Activated T-cell treated with anti-CD3 and anti-CD28 coated beads, Interleukin-2, amount 50 U/mL, for 48 hours (primary cell): ENCODE data around the gene PHF23.
"Not testable (repeated sequence)": the region's sequence is repeated elsewhere in the genome, so short reads cannot be mapped to it uniquely, and the experiment has no call there.

ENCODE experiments used
- DNase-seq, 2 experiments: peaks; one replicate each; pipeline ENCODE4 v3.0.0-alpha.2; 2020

PHF23 gene

DNA sequence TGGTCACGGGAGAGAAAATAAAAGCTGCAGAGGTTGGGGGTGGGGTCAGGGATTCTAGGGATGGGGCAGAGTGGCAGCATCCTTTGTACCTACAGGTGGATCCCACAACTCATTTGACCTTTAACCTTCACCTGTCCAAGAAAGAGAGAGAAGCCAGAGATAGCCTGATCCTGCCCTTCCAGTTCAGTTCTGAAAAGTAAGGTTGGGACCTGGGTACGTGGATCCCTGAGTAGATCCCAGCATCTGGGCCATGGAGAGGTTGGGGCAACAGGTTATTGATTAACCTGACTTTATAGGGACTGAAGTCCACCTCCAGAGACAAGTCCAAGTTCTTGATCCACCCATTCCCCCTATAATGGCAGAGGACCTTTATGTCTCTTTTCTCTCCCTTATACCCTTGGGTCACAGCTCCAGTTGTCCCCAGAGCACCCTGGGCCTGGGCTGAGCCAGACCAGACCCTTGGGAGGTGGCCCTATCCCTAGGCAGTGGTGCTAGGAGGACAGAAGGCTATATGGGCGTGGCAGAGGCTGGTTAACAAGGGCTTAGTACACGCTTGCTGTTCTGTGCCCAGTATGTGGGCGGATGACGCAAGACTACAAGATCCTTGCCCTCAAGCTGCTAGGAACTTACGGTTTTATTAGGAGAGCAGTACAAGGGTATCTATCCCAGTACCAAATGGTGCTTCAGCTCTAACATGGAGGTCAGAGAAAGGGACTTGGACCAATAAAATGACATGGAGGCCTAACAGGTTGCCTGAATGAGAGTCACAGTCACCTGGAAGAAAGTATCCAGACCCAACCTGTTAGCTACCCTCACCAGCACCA lies 19.7 kb upstream of the PHF23 start:
- DNase-seq, result peak; percentile 36 to 52

DNA sequence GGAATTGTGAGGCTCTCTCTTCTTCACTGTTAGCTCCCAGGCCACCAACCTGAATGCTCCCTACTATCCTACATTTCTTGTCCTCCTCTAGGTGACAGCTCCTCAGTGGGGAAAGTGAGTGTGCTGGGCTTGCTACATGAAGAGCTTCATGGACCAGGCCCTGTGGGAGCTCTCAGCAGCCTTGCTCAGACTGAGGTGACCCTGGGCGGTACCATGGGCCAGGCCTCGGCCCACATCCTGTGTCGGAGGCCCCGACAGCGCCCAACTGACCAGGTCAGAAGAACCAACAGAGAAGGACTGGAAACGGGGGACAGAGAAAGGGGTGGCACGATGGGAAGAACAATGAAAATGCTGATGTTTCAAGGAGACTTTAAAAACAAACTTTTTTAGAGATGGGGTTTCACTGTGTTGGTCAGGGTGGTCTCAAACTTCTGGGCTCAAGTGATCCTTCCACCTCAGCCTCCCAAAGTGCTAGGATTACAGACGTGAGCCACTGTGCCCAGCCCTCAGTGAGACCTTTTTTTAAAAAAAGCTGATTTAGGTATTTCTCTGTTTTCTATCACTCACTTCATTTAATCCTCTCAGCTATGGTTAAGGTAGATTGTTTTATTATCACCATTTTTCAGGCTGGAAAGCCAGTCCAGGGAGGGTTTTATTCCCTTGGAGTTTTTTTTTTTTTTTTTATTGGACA lies 17.7 kb upstream of the PHF23 start:
- DNase-seq, result no peak

DNA sequence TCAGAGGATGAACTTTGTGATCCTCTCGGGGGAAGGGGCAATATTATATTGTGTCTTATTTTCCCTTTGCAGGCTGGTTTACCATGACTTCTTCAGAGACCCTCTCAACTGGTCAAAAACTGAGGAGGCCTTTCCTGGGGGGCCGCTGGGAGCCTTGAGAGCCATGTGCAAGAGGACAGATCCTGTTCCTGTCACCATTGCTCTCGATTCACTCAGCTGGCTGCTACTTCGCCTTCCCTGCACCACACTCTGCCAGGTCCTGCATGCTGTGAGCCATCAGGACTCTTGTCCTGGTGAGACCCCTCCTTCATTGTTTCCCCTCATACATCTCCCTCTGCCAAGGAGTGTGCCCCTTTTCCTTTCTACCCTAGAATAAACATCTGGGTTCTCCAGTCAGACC lies 15.3 kb upstream of the PHF23 start:
- DNase-seq, result no peak

DNA sequence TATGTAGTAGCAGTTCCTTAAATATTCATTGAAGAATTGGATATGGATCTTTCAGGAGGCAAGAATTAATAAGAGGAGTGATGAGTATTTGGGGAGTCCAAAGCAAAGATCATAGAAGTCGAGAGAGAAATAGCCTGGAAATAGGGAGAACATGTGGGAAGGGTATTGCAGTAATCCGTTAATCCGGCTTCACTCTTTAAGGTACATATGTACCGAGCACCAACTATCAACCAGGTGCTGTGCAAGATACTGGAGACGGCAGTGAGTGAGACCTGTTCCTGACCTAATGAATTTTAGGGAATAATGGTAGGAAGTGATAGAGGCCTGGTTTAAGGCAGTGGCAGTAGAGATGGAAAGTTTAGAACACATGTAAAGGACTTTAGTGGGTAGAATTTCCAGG lies 13.8 kb upstream of the PHF23 start:
- DNase-seq, result no peak

DNA sequence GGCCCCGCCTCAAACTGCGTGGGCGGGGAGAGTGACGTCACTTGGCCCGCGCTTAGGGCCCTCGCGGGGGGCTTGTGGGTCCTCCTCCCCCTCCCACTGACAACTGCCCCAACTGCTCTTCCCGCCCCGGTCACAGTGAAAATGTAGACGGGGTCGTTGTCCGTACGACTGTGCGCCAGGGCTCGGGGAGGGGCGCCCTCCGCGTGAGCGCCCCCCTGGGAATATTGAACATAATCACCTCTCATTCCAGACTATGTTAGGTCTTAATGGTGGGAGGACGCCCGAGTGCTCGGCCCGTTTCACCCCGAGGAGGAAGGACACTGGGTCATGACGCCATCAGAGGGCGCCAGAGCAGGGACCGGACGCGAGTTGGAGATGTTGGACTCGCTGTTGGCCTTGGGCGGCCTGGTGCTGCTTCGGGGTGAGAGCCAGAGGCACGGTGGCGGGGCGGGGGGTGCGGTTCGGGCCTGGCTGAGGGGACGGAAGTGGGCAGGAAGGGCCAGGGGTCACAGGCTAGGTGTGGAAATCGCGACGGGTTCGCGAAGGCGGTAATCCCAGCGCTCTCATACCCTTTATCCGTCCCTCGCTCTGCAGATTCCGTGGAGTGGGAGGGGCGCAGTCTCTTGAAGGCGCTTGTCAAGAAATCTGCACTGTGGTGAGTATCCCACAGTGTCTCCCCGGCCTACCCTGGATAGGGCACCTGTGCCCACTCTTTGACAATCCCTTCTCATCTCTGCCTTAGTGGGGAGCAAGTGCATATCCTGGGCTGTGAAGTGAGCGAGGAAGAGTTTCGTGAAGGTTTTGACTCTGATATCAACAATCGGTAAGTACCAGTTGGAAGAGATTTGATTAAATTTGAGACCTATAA lies 13.2 kb upstream of the PHF23 start, which contains the start of gene ELP5:
TSS of gene ELP5 (plus strand) at position 40 of the 868 bp plus-strand sequence. CDS start at position 376, 336 bp downstream.
- peak; percentile 95 for DNase-seq

DNA sequence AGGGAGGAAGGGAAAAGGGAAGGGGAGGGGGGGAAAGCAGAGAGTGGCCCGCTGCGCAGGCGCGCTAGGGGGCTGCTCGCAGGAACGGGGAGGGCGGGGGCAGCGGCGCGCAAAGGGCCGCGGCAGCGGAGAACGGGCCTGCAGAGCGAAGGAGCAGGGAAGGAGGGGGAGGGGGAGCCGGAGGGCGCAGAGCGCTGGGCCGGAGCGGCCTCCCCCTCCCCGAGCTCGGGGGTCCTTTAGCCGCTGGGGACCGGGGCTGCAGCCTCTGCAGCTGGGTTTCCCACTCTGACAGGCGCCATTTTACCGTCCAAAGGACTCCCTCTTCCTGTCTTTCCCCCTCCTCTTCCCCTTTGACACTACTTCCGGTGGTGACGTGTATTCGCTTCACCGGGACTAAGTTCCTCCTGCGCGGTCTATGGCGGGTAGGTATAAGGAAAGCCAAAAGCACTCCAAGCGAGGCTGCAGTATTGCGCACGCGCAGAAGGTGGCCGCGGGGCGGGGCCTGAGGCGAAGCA lies 12.5 kb upstream of the PHF23 start, which contains the start of gene CTDNEP1:
TSS of gene CTDNEP1 (minus strand) at position 74 of the 515 bp plus-strand sequence. CDS start 438 bp downstream, outside the sequence.
- peak; percentile 99 to 100 for DNase-seq

DNA sequence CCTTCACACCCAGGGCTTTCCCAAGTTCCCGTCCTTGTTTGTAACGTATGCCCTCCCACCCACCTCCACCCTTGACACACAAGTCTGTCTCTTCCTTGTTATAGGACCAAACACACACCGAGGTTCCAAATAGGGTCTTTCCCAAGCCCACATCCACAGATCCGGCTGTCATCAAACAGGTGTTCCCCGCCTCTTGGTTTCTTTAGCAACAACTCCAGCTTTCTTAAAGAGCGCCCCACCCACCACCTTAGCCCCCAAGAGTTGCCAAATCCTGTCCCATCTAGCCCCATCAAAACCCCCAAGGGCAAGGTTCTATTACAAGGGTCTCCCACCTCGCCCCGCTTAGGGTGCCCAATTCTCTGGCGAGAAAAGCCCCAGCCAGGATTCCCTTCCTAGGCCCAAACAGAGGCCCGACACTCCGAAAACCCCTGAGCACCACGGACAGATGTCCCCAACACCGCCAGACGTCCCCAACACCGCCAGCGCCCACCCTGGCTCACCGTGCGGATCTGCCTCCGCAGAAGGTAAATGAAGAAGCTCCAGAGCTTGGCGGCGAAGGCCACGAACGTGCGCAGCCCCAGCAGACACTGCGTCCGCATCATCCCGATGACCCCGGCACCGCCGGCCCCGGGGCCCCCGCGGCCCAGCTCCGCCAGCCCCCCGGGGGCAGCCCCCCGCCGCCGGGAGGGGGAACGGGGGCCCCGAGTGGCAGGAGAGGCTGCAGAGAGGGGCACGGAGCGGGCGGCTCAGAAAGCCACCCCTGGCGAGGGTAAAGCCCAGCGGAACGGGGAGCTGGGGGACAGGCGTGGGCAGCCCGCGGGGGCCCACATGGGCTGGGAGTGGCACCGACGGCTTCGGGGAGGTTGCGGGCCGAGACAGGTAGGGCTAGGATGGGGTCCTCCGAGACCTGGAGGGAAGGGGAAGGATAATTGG lies 11.7 kb upstream of the PHF23 start:
- DNase-seq, result peak in 1 of 2 experiments; percentile 47

DNA sequence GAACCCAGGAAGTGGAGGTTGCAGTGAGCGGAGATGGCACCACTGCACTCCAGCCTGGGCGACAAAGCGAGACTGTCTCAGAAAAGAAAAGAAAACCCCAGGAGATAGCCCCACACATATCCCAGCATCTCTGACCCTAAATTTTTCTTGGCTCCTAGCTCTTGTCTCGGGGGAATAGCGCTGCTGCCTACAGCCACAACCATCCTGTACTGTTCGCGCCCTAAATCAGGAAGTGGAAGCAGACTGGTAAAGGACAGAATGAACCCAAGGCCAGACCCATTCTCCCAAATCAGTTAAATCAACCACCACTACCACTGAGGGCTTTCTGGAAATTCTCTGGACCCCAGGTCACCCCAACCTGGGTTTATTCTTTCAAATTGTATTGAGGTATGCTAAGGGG lies 10.6 kb upstream of the PHF23 start:
- DNase-seq, result no peak

DNA sequence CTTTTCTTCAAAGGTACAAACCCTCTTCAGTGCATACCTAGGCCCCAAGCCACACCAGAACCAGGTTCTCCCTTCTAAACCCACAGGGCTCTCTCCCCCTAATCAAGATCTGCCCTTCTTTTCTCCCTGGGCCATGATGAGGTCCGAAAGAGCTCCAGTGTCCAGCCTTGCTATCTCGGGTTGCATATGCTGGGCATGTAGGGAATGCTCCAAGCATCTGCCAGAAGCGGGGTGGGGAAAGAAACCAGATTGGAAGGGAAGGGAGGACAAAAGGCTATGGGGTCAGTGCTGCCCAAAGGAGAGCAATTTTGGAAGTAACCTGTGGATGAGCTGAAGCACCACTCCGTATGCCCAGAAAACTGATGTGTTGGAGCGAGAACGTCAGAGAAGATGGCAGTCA lies 10.0 kb upstream of the PHF23 start:
- no peak for DNase-seq

DNA sequence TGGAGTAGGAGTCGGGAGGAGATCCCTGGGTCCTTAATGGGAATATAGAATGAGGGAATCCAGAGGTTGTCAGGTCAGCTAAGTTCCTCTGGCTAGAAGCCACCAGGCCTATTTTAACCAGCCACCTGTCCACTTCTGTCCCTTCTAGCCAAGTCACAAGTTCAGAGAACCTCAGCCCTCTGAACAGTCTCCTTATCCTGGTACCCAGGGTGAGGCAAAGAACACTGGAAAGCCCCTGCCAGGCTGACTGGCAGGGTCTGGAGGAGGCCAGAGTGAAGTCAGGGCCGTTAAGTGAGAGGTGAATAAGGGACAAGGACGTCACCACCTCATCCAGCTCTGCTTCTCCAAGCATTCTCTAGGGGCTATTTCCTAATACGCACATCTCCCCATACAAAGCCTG lies 9.5 kb upstream of the PHF23 start:
- DNase-seq, result no peak

DNA sequence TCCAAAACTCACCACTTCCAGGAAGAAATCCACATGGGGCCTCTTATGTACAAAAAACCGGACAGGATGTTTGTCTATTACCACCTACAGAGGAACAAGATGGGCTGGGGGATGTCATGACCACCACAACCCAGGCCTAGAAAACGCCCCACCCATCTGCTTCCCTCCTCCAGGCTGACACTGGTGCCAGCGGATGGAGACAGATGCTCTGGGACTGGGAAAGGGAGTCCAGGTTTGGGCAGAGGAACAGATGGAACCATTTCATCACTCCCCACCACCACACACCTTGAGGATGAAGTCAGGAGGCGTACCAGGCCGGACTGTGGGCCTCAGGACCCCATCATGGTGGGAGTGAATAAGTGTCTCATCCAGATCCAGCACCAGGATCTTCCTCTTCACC lies 7.5 kb upstream of the PHF23 start:
- no peak for DNase-seq

DNA sequence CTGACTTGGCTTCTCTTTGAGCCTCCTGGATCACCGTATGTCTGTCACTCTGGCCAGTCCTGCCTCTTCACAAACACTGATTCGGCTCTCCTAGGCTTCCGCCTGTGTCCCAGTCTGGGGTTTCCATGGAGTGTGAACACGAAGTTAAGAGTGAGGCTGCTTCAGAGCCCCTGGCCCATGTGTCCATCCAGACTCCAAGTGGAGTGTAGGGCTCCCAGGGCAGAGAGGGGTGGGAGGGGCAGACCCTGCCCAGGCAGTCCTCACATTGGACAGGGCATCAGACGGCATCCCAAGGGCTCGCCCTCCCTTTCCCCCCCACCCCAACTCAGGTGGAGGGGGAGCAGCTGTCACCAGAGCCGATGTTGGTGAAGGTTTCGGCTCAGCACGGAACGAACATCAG lies 4.6 kb upstream of the PHF23 start:
- not testable (repeated sequence) for DNase-seq

DNA sequence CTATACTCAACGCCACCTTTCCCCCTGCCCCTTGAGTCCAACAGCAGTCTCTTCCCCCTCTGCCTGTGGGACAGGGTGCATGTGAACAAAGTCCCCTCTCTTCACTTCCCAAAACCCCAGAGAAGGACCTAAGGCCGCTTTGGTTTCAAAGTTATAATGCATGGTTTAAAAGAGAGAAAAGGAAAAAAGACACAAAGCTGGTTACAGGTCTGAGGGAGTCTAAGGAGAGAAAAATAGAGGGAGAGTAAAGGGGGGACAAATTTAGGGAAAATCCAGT lies 4.1 kb upstream of the PHF23 start:
- DNase-seq, result no peak

DNA sequence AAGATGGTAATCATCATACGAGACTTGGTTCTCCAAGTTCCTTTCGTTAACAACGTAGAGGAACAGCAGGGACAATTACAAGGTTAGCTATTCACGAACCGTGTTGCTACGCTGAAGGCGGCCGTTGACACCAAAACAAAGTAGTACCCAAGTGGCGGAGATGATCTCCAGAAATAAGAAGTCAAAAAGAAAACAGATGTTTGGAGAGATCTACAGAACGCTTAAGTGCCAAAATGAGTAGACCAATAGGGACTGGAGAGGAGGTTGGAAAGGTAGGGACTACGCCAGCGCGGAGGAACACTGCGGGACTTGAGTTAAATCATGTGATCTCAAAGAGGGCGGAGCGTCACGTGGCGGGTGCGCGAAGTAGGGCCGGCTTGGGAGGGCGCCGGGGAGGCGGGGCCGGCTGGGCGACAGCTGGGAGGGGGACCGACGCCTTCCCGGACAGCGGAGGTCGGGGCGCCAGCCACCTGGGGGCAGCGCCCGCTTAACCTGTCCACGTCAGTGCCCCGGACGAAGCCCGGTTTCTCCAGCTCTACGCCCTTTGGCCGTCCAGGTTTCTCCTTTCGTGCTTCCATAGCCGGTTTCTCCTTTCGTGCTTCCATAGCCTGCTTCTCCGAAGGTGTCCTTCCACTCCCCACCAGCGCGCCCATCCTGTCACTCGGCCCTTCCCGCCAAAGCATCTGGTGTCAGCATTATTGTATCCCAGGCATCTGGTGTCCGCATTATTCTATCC lies 3.6 kb upstream of the PHF23 start:
- DNase-seq, result peak; percentile 94 to 95

DNA sequence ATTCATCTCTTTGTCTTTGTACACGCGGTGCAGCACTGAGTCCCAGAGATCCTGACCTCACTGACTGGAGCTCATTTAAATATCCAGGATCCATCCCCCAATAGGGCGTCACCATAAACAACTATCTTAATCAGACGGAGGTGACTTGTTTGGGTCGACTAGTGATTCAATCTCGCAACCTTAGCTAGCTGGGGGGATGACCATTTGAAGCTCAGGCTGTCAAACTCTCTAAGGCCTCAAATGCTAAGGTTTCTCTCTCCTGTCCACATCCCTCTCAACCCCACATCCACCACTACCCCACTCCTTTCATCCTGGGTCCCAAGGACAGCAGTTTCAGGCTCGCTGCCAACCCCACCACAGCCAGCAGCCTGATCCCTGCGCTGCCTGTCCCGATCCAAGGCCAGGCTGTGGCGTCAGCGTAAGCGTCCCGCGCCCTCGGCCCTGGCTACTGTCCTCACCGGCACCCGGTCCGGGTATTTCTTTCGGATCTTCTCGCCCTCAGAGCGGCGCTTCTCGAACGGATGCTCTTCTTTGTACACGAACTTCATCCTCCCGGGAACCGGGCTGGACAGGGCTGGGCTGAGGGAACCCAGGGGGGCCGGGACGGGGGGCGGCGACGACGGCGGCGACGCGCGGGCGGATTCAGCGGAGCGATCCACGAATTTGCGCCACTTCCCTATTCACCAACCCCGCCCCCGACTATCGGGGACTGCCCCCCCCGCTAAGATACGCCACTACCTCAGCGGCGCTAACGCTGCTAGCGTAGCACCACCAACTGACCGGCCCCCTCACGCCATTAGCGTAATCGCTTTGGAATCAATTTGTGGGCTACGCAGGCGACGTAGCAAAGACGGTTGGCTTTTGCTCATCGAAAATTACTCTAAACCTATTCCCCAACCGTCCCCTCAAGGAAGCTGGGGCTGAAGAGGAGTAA lies 2.8 kb upstream of the PHF23 start, which contains the start of gene GABARAP:
TSS of gene GABARAP (minus strand) at position 667 of the 934 bp plus-strand sequence. CDS start at position 548, 119 bp downstream.
- DNase-seq, result peak; percentile 97

DNA sequence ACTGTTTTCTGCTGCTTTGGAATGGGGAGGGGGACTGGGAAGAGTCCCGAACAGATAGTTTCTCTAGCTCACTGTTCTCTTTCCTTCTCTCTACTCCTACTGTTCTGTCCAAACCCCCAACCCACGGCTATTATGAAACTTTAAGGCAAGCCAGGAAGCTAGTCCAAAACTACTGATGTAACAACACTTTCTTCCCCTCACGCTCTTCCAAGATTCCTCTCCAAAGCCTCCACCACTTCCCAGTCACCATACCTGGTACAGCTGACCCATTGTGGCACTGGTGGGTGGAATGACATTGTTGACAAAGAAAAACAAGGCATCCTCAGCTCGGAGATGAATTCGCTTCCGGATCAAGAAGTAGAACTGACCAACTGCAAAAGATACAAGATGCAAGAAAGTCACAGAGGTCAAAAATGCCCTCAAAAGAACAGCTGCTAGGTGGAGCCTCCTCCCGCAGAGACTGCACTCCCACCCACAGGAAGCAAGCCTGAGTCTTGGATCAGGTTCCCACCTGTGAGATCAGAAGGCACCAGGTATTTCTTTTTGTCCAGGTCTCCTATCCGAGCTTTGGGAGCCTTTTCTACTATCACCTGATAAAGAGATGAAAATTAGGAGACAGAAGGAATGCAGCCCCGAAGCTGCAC lies 2.0 kb upstream of the PHF23 start:
- DNase-seq, result no peak

DNA sequence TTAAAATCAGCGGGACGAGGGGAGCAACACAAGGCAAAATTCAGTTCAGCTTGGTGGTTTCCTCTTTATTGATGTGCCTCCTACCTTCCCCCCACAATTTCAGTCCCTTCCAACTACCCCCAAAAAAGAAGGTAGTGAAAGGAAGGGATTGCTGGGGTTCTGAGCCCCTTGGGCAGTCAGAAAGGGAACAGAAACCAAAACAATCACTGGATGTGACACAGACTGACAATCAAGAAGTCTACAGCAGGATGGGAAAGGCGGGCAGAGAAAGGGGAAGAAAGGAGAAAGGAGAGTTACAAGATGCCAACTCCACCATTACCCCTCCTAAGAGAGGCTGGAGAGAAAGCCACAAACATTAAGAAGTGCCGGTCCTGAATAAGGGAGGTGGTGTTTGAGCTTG lies 1.1 kb upstream of the PHF23 start:
- DNase-seq, result no peak

DNA sequence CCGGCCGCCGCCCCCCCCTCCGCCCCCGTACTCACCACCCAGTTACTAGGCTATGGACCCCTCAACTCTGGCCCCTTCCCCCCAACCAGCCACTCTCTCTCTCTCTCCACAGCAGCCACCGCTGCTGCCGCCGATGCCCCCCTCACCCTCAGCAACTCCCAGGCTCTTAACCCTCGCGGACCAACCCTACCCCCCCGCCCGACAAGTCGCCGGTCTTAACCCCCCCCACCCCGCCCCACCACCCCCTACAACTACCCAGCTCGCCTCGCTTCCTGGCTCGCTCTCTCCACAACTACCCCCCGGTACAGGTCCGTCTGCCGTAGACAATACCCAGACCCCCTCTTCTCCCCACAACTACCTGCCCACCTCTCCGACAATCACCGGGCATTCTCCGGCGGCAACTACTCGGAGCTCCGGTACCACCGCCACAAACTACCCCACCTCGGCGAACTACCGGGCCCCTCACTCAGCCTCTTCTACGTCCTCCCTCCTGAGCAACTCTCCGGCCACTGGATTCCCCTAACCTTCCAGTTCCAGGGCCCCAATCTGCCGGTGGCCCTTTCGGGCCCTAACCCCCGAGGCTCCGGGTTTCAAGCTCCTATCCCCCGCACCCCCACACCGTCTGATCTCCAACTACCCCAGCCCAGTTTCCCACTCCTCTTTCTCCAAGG lies 702 bp downstream of the PHF23 start:
- peak; percentile 51 to 63 for DNase-seq
